Measurements from ENCODE around the gene ZNF248.
"Not testable (repeated sequence)": the region's sequence is repeated elsewhere in the genome, so short reads cannot be mapped to it uniquely, and the experiment has no call there.

ZNF248 gene

GRCh38 chr10:37739181-37739580, 118.2 kb downstream of the ZNF248 start:
- no peak for DNase-seq (ENCODE audit: low read depth)

GRCh38 chr10:37738241-37738640, 119.2 kb downstream of the ZNF248 start:
- not testable (repeated sequence) for DNase-seq (ENCODE audit: low read depth)

- DNase-seq (ENCODE audit: low read depth), result no peak
Observed at GRCh38 chr10:37737336-37737735, 120.1 kb downstream of the ZNF248 start.

GRCh38 chr10:37736120-37736519, 121.3 kb downstream of the ZNF248 start:
- DNase-seq (ENCODE audit: low read depth), result no peak

GRCh38 chr10:37734971-37735370, 122.4 kb downstream of the ZNF248 start:
- DNase-seq (ENCODE audit: low read depth), result no peak

Data from GM04504 (cell line).